GM23338 (cell line): ENCODE data around the gene ADD3. TPM values are rescaled to one million over a fixed set of nuclear protein-coding genes. Genes with fewer than 3 reads are reported as not detected.
A peak's percentile ranks its signal among the peaks of the same experiment; 100 is the strongest.

Experiments
- ATAC-seq: fragments of 200-7000 bp; cut with Tn5 transposase; 3 replicates; pipeline ENCODE4 v1.9.1; 2020
- DNase-seq: peaks from one replicate; pipeline ENCODE4 v3.0.0-alpha.2; 2015; ENCODE audit warnings: low spot score
- H2AFZ ChIP-seq: fragments of 200-600 bp; sonication (generic); 2 replicates; pipeline ENCODE4 v1.8.0; 2016; ENCODE audit warnings: antibody characterized with exemption, mild to moderate bottlenecking, moderate library complexity
- H3F3A ChIP-seq: fragments of 200-600 bp; sonication (generic); replicated peaks from 2 replicates; pipeline ENCODE4 v1.8.0; 2017; ENCODE audit warnings: antibody characterized with exemption, mixed run types, low read depth
- H3K27ac ChIP-seq: fragments of 200-600 bp; sonication (generic); 2 replicates; pipeline ENCODE4 v1.6.1; 2016; ENCODE audit warnings: low read depth
- H3K27me3 ChIP-seq: fragments of 200-600 bp; sonication (generic); 2 replicates; pipeline ENCODE4 v1.8.0; 2016; ENCODE audit warnings: mild to moderate bottlenecking, mixed run types, moderate library complexity; ENCODE audit not compliant: insufficient read depth
- H3K36me3 ChIP-seq: fragments of 200-600 bp; sonication (generic); 2 replicates; pipeline ENCODE4 v1.8.0; 2016; ENCODE audit warnings: mild to moderate bottlenecking; ENCODE audit not compliant: insufficient read depth
- H3K4me1 ChIP-seq: fragments of 200-600 bp; sonication (generic); 2 replicates; pipeline ENCODE4 v1.8.0; 2016; ENCODE audit warnings: mild to moderate bottlenecking, moderate library complexity; ENCODE audit not compliant: insufficient read depth
- H3K4me2 ChIP-seq: fragments of 200-600 bp; sonication (generic); 2 replicates; pipeline ENCODE4 v1.7.1; 2017; ENCODE audit warnings: mixed run types
- H3K4me3 ChIP-seq: fragments of 200-600 bp; sonication (generic); 2 replicates; pipeline ENCODE4 v1.6.1; 2016; ENCODE audit warnings: mixed run types
- H3K79me2 ChIP-seq: fragments of 200-600 bp; sonication (generic); replicated peaks from 2 replicates; pipeline ENCODE4 v1.8.0; 2017; ENCODE audit warnings: mild to moderate bottlenecking; ENCODE audit not compliant: insufficient read depth
- H3K9me2 ChIP-seq: fragments of 200-600 bp; sonication (generic); 2 replicates; pipeline ENCODE4 v1.8.0; 2017; ENCODE audit not compliant: insufficient read depth
- H4K20me1 ChIP-seq: fragments of 200-600 bp; sonication (generic); replicated peaks from 2 replicates; pipeline ENCODE4 v1.8.0; 2017; ENCODE audit warnings: mild to moderate bottlenecking; ENCODE audit not compliant: insufficient read depth
- H3K27ac Mint-ChIP-seq: 2 replicates; pipeline ENCODE4 v1.8.0; 2020; ENCODE audit warnings: inconsistent platforms, mild to moderate bottlenecking, moderate library complexity, mixed read lengths
- H3K27me3 Mint-ChIP-seq: 3 replicates; pipeline ENCODE4 v1.8.0; 2022; ENCODE audit warnings: low read depth, mild to moderate bottlenecking, moderate library complexity, mixed read lengths, inconsistent platforms; ENCODE audit not compliant: insufficient read depth, poor library complexity
- H3K36me3 Mint-ChIP-seq: 3 replicates; pipeline ENCODE4 v1.8.0; 2021; ENCODE audit warnings: low read depth, mild to moderate bottlenecking, inconsistent platforms, moderate library complexity, mixed read lengths
- H3K4me1 Mint-ChIP-seq: 3 replicates; pipeline ENCODE4 v1.8.0; 2020; ENCODE audit warnings: mild to moderate bottlenecking, inconsistent platforms, mixed read lengths
- H3K4me3 Mint-ChIP-seq: 3 replicates; pipeline ENCODE4 v1.8.0; 2021; ENCODE audit warnings: moderate library complexity, mild to moderate bottlenecking, inconsistent platforms, mixed read lengths
- H3K9me3 Mint-ChIP-seq: 3 replicates; pipeline ENCODE4 v1.8.0; 2020; ENCODE audit warnings: moderate library complexity, mild to moderate bottlenecking, inconsistent platforms, mixed read lengths
- CREB1 ChIP-seq: fragments of 250-450 bp; sonication (Bioruptor Pico); IDR thresholded peaks from 2 replicates; pipeline ENCODE4 v1.5.0; 2020; ENCODE audit warnings: low read depth, mild to moderate bottlenecking, moderate library complexity
- CTCF ChIP-seq, 2 experiments: fragments of 200-600 bp in 1 of 2; sonication (generic) in 1 of 2; conservative IDR thresholded peaks; 2 replicates each; pipeline versions ENCODE4 v1.5.1 to v1.6.1; 2016 to 2017; ENCODE audit warnings: antibody characterized with exemption in 2 of 2, low read depth in 2 of 2, mild to moderate bottlenecking in 2 of 2, moderate library complexity in 1 of 2
- EZH2 ChIP-seq: fragments of 200-600 bp; sonication (generic); IDR thresholded peaks from one replicate; pipeline ENCODE4 v1.8.0; 2017; ENCODE audit warnings: antibody characterized with exemption, mild to moderate bottlenecking, low read depth; ENCODE audit not compliant: unreplicated experiment
- EZH2phosphoT487 ChIP-seq: fragments of 200-600 bp; sonication (generic); IDR thresholded peaks from one replicate; pipeline ENCODE4 v1.8.1; 2018; ENCODE audit warnings: antibody characterized with exemption; ENCODE audit not compliant: unreplicated experiment
- JUNB ChIP-seq: IDR thresholded peaks from one replicate; pipeline ENCODE4 v1.6.1; 2016; ENCODE audit warnings: antibody characterized with exemption; ENCODE audit not compliant: unreplicated experiment
- NANOG ChIP-seq: IDR thresholded peaks from 2 replicates; pipeline ENCODE4 v1.6.1; 2016; ENCODE audit warnings: antibody characterized with exemption, borderline replicate concordance
- POLR2AphosphoS5 ChIP-seq: IDR thresholded peaks from 2 replicates; pipeline ENCODE4 v1.6.1; 2016; ENCODE audit warnings: antibody characterized with exemption, low read depth
- STAT1 ChIP-seq: IDR thresholded peaks from one replicate; pipeline ENCODE4 v1.6.1; 2016; ENCODE audit warnings: antibody characterized with exemption; ENCODE audit not compliant: unreplicated experiment
- ZNF114 ChIP-seq: fragments of 250-450 bp; sonication (Bioruptor Pico); IDR thresholded peaks from 2 replicates; pipeline ENCODE4 v1.5.0; 2020; ENCODE audit warnings: mild to moderate bottlenecking, moderate library complexity
- ZNF462 ChIP-seq: fragments of 250-450 bp; sonication (Bioruptor Pico); IDR thresholded peaks from 2 replicates; pipeline ENCODE4 v1.5.0; 2020; ENCODE audit warnings: mild to moderate bottlenecking, moderate library complexity
- polyA plus RNA-seq: library from polyadenylated mRNA; unstranded; fragments of >200 nt; fragmentation: Nextera tagmentation; extraction: Ambion mirVana; gene quantifications from 2 replicates; pipeline ENCODE4 v1.2.1, GENCODE V29; 2016
- total RNA-seq: library from RNA; depleted of rRNA; stranded (reverse); fragments of >200 nt; shearing (Covaris generic); gene quantifications from 2 replicates; pipeline ENCODE4 v1.2.3, GENCODE V29; 2014
- TF ChIP-seq, protein P1 (sequence below): IDR thresholded peaks from one replicate; pipeline ENCODE4 v1.6.1; 2018; ENCODE audit warnings: antibody characterized with exemption; ENCODE audit not compliant: unreplicated experiment

Gene ADD3
- total and polyA plus RNA-seq, 2 experiments from 2014 or later: 68.5 to 767 TPM

DNA sequence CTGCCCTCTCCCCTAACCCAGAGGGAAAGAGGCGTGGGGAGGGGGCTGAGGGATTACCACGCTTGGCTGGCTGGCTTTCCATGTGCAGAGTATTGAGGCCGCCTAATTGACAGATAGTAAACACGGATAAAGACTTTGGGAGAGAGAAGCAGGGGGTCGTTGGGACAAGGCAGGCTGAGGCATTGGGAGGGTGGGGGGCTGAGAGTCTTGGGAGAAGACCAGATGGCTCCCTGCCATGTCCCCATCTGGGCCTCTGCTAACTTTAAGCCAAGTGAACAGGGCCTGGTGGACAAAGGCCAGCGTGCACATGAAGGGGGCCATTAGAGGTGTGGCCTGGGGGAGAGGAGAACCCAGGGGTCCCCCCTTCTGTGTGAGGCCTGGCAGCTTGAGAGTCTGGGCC, 144.2 kb downstream of the ADD3 start:
- Histone ChIP-seq H3F3A (no peaks in the 10 kb centered on the region), H3K36me3 (no peaks in the 10 kb centered on the region), H3K9me2 (no peaks in the 10 kb centered on the region), H3K27ac (no peak overlapping the region), H4K20me1 (no peaks in the 10 kb centered on the region), H3K79me2 (no peaks in the 10 kb centered on the region), H3K4me1 (no peaks in the 10 kb centered on the region), H3K4me2 (no peak overlapping the region), H3K4me3 (no peak overlapping the region), H3K27me3 (peaks cover 15% of the 10 kb centered on the region; the same call in 1 of the 2 replicates), H2AFZ (0 out of 2 replicates have a peak overlapping the region, but pooled peaks have one; percentile 14)
- H3K9me3 Mint-ChIP-seq: no peaks in the 10 kb centered on the region
- TF ChIP-seq ZNF114 (CRISPR knock-in tag): no peak
- no peak for TF ChIP-seq EZH2phosphoT487
- no peak for TF ChIP-seq EZH2
- TF ChIP-seq, protein P1, sequence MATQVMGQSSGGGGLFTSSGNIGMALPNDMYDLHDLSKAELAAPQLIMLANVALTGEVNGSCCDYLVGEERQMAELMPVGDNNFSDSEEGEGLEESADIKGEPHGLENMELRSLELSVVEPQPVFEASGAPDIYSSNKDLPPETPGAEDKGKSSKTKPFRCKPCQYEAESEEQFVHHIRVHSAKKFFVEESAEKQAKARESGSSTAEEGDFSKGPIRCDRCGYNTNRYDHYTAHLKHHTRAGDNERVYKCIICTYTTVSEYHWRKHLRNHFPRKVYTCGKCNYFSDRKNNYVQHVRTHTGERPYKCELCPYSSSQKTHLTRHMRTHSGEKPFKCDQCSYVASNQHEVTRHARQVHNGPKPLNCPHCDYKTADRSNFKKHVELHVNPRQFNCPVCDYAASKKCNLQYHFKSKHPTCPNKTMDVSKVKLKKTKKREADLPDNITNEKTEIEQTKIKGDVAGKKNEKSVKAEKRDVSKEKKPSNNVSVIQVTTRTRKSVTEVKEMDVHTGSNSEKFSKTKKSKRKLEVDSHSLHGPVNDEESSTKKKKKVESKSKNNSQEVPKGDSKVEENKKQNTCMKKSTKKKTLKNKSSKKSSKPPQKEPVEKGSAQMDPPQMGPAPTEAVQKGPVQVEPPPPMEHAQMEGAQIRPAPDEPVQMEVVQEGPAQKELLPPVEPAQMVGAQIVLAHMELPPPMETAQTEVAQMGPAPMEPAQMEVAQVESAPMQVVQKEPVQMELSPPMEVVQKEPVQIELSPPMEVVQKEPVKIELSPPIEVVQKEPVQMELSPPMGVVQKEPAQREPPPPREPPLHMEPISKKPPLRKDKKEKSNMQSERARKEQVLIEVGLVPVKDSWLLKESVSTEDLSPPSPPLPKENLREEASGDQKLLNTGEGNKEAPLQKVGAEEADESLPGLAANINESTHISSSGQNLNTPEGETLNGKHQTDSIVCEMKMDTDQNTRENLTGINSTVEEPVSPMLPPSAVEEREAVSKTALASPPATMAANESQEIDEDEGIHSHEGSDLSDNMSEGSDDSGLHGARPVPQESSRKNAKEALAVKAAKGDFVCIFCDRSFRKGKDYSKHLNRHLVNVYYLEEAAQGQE: no peak
- TF ChIP-seq NANOG: no peak
- peaks cover 20% of the 10 kb centered on the region for H3K27me3 Mint-ChIP-seq
- H3K4me1 Mint-ChIP-seq: peaks cover 18% of the 10 kb centered on the region
- no peak overlapping the region for H3K27ac Mint-ChIP-seq
- ATAC-seq (no peak), DNase-seq (no peak)
- H3K36me3 Mint-ChIP-seq: no peaks in the 10 kb centered on the region
- no peak overlapping the region for H3K4me3 Mint-ChIP-seq

DNA sequence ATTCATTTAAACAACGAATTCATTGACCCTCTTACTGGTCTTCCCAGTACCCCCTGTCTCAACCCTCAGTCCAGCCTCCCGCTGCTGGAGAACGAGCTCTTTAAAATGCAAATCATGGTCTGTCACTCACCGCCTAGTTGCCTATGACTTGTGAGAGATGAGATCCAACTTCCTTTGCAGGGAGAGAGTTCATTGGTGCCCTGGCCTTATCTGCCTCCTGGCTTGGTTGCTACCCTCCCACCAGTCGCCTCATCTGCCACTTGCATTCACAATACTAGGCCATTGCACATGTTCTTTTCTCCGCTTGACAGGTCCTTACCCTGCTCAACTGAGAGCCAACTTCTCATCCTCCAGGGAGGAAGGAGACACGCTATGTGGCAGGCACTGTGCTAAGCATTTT, 145.6 kb downstream of the ADD3 start:
- no peak for DNase-seq
- H3K27me3 Mint-ChIP-seq: peaks cover 24% of the 10 kb centered on the region
- TF ChIP-seq CREB1 (CRISPR knock-in tag) (no peak), JUNB (no peak), ZNF462 (CRISPR knock-in tag) (no peak), POLR2AphosphoS5 (no peak), EZH2 (no peak), EZH2phosphoT487 (no peak), CTCF (conservative IDR thresholded peaks at IDR 0.05; ENCODE audit: low read depth in 2 of 2) (no peak), ZNF114 (CRISPR knock-in tag) (no peak), STAT1 (no peak), NANOG (no peak)

More for the DNA sequence above, 145.6 kb downstream of the ADD3 start:
- Histone ChIP-seq H3K4me3 (no peak overlapping the region), H3K27me3 (peaks cover 24% of the 10 kb centered on the region), H3F3A (no peaks in the 10 kb centered on the region), H2AFZ (no peak overlapping the region), H3K79me2 (no peaks in the 10 kb centered on the region), H3K27ac (no peak overlapping the region), H3K4me2 (no peak overlapping the region), H3K4me1 (no peaks in the 10 kb centered on the region), H4K20me1 (no peaks in the 10 kb centered on the region), H3K9me2 (no peaks in the 10 kb centered on the region), H3K36me3 (no peaks in the 10 kb centered on the region)
- Mint-ChIP-seq H3K4me3 (no peak overlapping the region), H3K9me3 (no peaks in the 10 kb centered on the region; the same call in 2 of the 3 replicates), H3K27ac (no peak overlapping the region), H3K4me1 (peaks cover 20% of the 10 kb centered on the region), H3K36me3 (no peaks in the 10 kb centered on the region)
- peak; percentile 44 for ATAC-seq
